Measurements from ENCODE around the gene RRP36. TPM values are rescaled to one million over a fixed set of nuclear protein-coding genes. Genes with fewer than 3 reads are reported as not detected.
"Not testable (repeated sequence)": the region's sequence is repeated elsewhere in the genome, so short reads cannot be mapped to it uniquely, and the experiment has no call there.

The RRP36 gene
- total RNA-seq, 1 donor from 2014 or later = 125 TPM

DNA sequence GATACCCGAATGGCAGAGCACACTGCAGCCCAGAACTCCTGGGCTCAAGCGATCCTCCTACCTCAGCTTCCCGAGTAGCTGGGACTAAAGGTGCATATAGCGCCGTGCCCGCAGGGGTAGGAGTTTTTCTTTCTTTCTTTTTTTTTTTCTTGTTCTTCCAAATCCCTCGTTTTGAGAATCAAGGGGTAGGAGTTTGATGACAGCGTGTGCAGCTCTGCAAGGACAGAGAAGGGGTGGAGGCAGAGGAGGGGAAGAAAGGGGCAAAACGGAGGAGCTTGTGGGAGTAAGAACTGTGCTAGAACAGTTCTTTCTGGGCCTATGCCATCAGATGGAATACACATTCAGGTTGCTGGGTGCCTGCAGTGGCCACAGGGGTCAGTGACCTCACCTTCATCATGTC is 15.3 kb downstream of the RRP36 start:
- TF ChIP-seq, protein P1, sequence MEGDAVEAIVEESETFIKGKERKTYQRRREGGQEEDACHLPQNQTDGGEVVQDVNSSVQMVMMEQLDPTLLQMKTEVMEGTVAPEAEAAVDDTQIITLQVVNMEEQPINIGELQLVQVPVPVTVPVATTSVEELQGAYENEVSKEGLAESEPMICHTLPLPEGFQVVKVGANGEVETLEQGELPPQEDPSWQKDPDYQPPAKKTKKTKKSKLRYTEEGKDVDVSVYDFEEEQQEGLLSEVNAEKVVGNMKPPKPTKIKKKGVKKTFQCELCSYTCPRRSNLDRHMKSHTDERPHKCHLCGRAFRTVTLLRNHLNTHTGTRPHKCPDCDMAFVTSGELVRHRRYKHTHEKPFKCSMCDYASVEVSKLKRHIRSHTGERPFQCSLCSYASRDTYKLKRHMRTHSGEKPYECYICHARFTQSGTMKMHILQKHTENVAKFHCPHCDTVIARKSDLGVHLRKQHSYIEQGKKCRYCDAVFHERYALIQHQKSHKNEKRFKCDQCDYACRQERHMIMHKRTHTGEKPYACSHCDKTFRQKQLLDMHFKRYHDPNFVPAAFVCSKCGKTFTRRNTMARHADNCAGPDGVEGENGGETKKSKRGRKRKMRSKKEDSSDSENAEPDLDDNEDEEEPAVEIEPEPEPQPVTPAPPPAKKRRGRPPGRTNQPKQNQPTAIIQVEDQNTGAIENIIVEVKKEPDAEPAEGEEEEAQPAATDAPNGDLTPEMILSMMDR (IDR thresholded peaks at IDR 0.05; ENCODE audit: insufficient read depth, low read length, poor library complexity, severe bottlenecking) = no peak
- no peak for DNase-seq (ENCODE audit: low read depth)
- Histone ChIP-seq H3K36me3 (ENCODE audit: control insufficient read depth, insufficient read depth, low read length) (peaks cover 7% of the 10 kb centered on the region), H3K27me3 (ENCODE audit: control insufficient read depth, insufficient read depth, low read length) (no peaks in the 10 kb centered on the region), H3K4me3 (ENCODE audit: low read depth, low read length) (no peak overlapping the region)

DNA sequence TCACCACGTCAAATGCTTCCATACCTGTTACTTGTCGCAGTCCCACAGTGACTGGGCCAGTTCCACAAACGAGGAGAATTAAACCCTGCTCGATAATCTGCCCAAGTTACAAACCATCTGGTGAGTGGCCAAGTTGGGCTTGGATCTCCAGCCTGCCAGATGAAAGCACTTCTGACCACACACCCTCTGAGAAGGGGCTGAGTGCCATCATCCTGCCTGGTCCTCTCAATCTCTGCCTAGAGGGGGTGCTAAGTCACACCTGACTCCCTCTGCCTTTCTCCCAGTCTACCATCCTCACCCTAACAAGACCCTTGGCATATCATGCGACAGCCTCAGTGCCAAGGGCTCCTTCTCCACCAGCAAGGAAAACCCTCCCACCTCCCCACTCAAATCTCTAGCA is 15.8 kb downstream of the RRP36 start:
- Histone ChIP-seq H3K27me3 (ENCODE audit: control insufficient read depth, insufficient read depth, low read length) (no peaks in the 10 kb centered on the region), H3K36me3 (ENCODE audit: control insufficient read depth, insufficient read depth, low read length) (peaks cover 7% of the 10 kb centered on the region), H3K4me3 (ENCODE audit: low read depth, low read length) (no peak overlapping the region)
- TF ChIP-seq, protein P1 (IDR thresholded peaks at IDR 0.05; ENCODE audit: insufficient read depth, low read length, poor library complexity, severe bottlenecking) = no peak
- DNase-seq (ENCODE audit: low read depth) = no peak

DNA sequence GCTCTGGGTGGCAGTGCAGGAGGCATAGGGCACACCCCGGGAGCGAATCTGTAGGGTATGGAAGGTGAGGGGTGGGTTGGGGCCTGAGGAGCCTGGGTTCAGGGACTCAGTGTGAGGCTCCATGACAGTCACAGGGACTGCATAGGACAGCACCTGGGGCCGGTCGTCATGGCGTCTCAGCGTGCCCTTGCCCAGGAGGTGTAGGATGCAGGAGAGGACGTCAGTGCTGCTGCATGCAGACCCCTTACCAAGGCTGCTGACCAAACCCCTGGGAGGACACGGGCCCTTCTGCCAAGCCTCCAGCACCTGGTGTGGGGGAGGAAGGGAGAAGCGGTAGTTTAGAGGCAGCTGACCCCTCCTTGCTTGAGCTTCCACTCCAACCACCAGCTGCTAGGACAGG is 16.3 kb downstream of the RRP36 start:
- TF ChIP-seq, protein P1 (IDR thresholded peaks at IDR 0.05; ENCODE audit: insufficient read depth, low read length, poor library complexity, severe bottlenecking) = no peak
- Histone ChIP-seq H3K27me3 (ENCODE audit: control insufficient read depth, insufficient read depth, low read length) (no peaks in the 10 kb centered on the region), H3K36me3 (ENCODE audit: control insufficient read depth, insufficient read depth, low read length) (peaks cover 7% of the 10 kb centered on the region), H3K4me3 (ENCODE audit: low read depth, low read length) (no peak overlapping the region)
- no peak for DNase-seq (ENCODE audit: low read depth)

DNA sequence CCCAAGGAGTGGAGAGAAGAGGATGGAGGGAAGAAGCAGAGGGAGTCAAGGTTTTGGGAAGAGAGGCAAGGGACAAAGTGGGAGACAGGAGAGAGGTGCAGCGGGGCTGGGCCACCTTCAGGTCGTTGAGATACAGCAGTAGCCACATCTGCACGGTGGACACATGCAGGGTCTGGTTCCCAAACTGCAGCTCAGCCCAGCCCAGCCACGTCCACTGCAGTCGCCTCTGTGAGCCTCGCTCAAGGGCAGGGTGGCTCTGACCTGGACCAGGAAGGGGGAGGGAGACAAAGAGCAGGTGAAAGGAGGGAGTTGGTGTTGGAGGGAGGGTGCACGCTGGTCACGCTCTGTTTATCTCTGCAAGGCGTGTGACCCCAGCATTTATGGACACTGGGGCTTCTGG is 17.3 kb downstream of the RRP36 start:
- H3K27me3 ChIP-seq (ENCODE audit: control insufficient read depth, insufficient read depth, low read length) = no peaks in the 10 kb centered on the region
- TF ChIP-seq, protein P1 (IDR thresholded peaks at IDR 0.05; ENCODE audit: insufficient read depth, low read length, poor library complexity, severe bottlenecking) = no peak
- no peak for DNase-seq (ENCODE audit: low read depth)
- H3K36me3 ChIP-seq (ENCODE audit: control insufficient read depth, insufficient read depth, low read length) = peaks cover 7% of the 10 kb centered on the region
- no peak overlapping the region for H3K4me3 ChIP-seq (ENCODE audit: low read depth, low read length)

DNA sequence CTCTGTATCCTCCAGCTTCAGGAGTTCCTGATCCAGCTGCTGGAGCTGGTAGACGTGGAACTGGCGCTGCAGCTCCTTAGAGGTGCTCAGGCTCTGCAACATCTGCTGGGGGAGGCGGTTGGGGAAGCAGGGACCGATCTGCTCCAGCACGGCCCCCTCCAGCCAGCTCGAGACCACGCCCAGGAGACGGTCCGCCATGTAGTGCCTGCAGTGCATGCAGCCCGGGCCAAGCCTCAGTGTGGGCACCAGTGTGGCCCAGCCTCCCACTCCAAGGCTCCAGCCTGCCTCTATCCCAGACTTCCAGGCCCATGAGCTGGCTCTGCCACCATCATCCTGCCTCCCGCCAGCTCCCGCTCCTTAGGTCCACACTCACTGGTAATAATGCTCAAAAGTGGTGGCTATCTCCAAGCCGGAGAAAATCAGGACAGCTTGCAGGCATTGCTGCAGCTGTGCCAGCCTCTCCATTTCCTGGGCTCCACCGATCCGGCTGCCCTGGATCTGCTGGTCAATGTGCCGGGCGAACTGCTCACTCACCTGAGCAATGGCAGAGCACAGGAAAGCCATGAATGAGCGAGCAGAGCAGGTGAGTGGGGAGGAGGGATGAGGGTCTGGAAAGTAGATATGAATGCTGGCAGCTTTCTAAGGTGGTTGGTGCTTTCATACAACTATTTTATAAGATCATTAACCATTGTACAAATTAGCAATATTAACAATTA is 19.3 kb downstream of the RRP36 start:
- H3K27me3 ChIP-seq (ENCODE audit: control insufficient read depth, insufficient read depth, low read length) = no peaks in the 10 kb centered on the region
- TF ChIP-seq, protein P1 (IDR thresholded peaks at IDR 0.05; ENCODE audit: insufficient read depth, low read length, poor library complexity, severe bottlenecking) = no peak
- peaks cover 7% of the 10 kb centered on the region for H3K36me3 ChIP-seq (ENCODE audit: control insufficient read depth, insufficient read depth, low read length)

DNA sequence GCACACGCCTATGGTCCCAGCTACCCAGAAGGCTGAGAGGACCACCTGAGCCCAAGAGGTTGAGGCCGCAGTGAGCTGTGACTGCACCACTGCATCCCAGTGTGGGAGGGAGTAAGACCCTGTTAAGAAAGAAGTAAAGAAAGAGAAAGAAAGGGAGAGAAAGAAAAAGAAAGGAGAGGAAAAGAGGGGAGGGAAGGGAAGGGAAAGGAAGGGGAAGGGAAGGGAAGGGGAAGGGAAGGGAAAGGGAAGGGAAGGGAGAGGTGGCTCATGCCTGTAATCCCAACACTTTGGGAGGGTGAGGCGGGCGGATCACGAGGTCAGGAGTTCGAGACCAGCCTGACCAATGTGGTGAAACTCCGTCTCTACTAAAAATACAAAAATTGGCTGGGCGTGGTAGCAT is 20.1 kb downstream of the RRP36 start:
- not testable (repeated sequence) for H3K27me3 ChIP-seq (ENCODE audit: control insufficient read depth, insufficient read depth, low read length); H3K36me3 ChIP-seq (ENCODE audit: control insufficient read depth, insufficient read depth, low read length); H3K4me3 ChIP-seq (ENCODE audit: low read depth, low read length); DNase-seq (ENCODE audit: low read depth)

More for the DNA sequence above, 19.3 kb downstream of the RRP36 start:
- no peak overlapping the region for H3K4me3 ChIP-seq (ENCODE audit: low read depth, low read length)
- DNase-seq (ENCODE audit: low read depth) = no peak
